NCI-H524 (cell line): ENCODE measurements around the gene CSTF3.
"Not testable (repeated sequence)": the region's sequence is repeated elsewhere in the genome, so short reads cannot be mapped to it uniquely, and the experiment has no call there.

Experiments used
- DNase-seq, 2 experiments: peaks; one replicate each; lab custom pipeline; 2025; lab: John Stamatoyannopoulos, UW

CSTF3 gene

DNA sequence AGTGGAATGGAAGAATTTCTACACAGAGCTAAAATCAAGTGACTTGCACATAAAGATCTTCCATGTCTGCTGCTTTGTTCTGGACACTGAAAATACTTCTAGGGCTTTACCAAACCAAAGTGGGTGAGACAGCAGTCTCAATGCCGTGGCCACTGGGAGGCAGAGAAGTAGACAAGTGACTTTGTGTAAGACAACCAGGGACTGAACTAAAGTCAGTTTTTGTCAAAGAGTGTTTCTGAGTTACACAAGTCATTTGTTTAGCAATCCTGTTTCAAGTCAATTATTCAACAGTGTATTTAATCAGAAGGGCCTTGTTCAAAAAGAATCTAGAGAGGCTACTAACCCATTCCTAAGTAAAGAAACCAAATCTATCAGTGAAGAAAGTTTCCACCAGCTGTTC lies 75.3 kb downstream of the CSTF3 start:
- DNase-seq: no peak

- no peak for DNase-seq
Measured at GRCh38 chr11:33083918-33084317, 77.4 kb downstream of the CSTF3 start.

- DNase-seq: no peak
Measured at GRCh38 chr11:33072465-33072864, 88.8 kb downstream of the CSTF3 start.

DNA sequence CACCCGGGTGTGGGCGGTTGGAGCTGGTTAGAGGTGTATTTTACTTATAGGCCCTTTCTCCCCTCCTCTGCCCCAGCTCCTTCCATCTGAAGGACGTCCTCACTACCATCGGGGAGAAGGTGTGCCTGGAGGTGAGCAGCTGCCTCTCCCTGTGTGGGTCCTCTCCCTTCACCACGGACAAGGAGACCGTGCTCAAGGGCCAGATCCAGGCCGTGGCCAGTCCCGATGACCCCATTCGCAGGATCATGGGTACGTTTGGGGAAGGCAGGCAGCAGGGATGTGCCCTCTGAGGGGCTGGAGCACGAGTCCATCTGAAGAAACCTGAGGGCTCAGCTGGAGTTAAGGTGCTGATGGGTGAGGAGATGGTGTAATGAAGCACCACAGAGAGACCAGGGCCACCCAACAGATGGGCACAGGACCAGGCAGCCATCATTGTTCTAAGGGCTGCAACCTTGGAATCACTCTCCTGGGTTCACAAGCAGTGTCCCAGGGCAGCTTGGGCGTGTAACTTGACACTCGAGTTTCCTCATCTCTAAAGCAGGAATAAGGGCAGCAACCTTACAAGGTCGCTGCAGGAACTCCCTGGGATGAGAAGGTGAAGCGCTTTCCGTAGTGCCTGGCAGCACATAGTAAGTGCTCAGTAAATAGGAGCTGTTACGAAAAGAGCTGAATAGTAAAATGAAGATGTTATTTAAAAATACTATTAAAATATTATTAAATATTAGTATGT lies 92.5 kb downstream of the CSTF3 start:
- no peak for DNase-seq

- DNase-seq: no peak
Measured at GRCh38 chr11:33067294-33067693, 94.0 kb downstream of the CSTF3 start.

- DNase-seq: peak; percentile 34 to 71
Measured at GRCh38 chr11:33065445-33066178, 95.7 kb downstream of the CSTF3 start.

DNA sequence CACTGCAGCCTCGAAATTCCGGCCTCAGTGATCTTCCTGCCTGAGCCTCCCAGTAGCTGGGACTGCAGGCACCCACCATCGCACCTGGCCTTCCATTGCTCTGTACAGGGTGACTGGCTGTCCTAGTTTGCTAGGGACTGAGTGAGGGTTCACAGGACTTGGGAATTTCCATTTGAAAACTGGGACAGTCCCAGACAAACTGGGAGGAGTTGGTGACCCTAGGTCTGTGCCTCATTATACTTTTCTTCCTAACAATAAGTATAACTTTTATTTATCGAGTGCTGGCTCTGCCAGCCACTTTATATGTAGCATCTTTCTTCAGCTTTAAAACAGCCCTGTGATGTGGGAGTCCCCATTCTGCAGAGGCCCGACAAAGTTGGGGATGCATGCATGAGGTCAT lies 96.4 kb downstream of the CSTF3 start:
- no peak for DNase-seq

GRCh38 chr11:33064033-33064825 lies 97.1 kb downstream of the CSTF3 start:
- no peak for DNase-seq

GRCh38 chr11:33063326-33063881 lies 97.9 kb downstream of the CSTF3 start:
- no peak for DNase-seq

GRCh38 chr11:33062137-33062536 lies 99.1 kb downstream of the CSTF3 start:
- no peak for DNase-seq

DNA sequence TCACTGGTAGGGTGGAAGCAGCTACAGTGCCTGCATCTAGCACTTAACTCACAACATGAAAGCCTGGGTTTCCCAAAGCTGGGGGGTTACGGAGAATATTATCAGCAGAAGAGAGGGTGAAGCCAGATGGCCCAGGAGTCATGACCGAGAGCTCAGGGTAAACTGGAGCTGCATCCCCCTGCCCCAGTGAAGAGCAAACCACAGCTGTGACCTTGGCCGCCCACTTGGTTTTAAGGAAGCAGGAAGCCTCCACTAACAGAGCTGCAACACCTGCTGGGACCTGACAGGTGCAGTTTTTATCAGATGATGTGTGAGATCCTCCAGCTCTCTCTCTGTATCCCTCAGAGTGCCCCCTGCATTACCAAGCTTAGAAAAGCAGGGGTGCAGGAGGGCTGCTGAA lies 101.0 kb downstream of the CSTF3 start:
- DNase-seq: peak in 1 of 2 experiments; percentile 6

DNA sequence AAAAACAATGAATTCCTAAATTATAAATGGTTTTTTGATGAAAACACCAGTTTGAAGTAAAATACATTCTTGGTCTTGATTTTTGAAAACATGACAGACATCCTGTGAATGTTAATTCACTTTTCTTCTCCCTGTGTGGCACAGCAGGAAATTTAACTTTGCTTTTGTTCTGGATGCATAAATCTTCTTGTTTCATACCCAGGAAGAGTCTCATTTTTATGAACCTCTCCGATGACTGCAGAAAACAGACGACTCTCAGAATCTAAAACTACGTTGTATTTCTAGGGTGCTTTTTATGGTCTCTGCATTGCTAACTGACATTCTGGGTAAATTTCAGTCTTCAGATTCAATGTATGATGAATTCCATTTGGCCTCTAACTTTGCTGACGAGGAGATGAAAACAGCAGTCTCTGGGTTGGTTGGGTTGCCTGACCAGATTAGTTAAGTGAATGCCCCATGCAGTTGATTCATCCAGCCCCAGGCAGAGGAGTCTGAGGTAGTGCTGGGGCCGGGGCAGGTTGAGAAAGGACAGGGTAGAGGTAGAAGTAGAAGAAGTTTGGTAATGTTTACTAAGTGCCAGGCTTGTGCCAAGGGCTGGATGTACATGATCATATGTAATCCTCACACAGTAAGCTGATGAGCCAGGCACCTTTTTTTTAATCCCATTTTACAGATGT lies 101.8 kb downstream of the CSTF3 start:
- DNase-seq: no peak

DNA sequence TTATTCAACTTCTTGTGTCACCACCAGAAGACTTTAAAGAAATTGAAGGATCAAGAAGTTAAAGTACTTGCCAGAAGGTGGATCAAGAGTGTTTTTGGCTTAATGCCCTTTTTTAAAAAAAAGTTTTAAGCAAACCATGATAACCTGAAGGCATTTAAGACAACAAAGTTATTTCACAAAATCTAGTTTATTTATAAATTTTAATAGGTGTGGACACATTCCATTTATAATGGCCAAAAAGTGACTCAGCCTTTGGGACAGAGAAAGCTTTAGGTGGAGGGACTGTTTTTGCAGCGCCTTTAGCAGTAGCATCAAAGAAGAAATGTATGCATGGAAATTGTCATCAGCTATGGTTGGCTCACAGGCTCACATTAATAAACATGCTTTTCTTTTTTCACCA lies 104.0 kb downstream of the CSTF3 start:
- no peak for DNase-seq

GRCh38 chr11:33055375-33055774 lies 105.9 kb downstream of the CSTF3 start:
- peak in 1 of 2 experiments; percentile 27 for DNase-seq

- DNase-seq: no peak
Measured at GRCh38 chr11:33052231-33052630, 109.0 kb downstream of the CSTF3 start.

- peak in 1 of 2 experiments; percentile 30 for DNase-seq
Measured at GRCh38 chr11:33049565-33050408, 111.5 kb downstream of the CSTF3 start.

DNA sequence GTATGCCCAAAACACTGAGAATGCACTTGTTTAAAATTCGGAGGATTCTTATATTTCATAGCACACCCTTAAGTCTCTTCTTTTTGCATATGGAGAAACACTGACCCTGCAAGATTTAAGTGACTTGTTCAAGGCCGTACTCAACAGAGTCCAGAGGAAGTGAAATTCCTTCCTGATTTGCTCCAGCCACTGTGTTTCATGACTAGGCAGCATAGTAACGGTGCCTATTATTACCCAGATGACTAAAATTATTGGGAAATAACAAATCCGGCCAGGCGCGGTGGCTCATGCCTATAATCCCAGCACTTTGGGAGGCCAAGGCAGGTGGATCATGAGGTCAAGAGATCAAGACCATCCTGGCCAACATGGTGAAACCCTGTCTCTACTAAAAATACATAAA lies 112.6 kb downstream of the CSTF3 start:
- not testable (repeated sequence) for DNase-seq

- DNase-seq: peak; percentile 37 to 74
Measured at GRCh38 chr11:33045551-33046255, 115.6 kb downstream of the CSTF3 start.

- no peak for DNase-seq
Measured at GRCh38 chr11:33044285-33044756, 117.0 kb downstream of the CSTF3 start.

GRCh38 chr11:33043221-33043830 lies 118.0 kb downstream of the CSTF3 start:
- DNase-seq: no peak
